GM23248 (cell line): ENCODE results near the gene PHEX. TPM values are rescaled to one million over a fixed set of nuclear protein-coding genes. Genes with fewer than 3 reads are reported as not detected.

Experiments used
- DNase-seq: peaks from one replicate; pipeline ENCODE4 v3.0.0-alpha.2; 2015
- H2AFZ ChIP-seq: fragments of 200-600 bp; sonication (generic); 2 replicates; pipeline ENCODE4 v1.6.1; 2016; ENCODE audit warnings: antibody characterized with exemption
- H3F3A ChIP-seq: fragments of 200-600 bp; sonication (generic); 2 replicates; pipeline ENCODE4 v1.6.1; 2016; ENCODE audit warnings: mild to moderate bottlenecking, antibody characterized with exemption, mixed run types; ENCODE audit not compliant: insufficient read depth
- H3K27ac ChIP-seq: fragments of 200-600 bp; sonication (generic); 2 replicates; pipeline ENCODE4 v1.5.1; 2016; ENCODE audit warnings: mild to moderate bottlenecking
- H3K27me3 ChIP-seq: fragments of 200-600 bp; sonication (generic); replicated peaks from 2 replicates; pipeline ENCODE4 v1.6.1; 2016; ENCODE audit warnings: mild to moderate bottlenecking; ENCODE audit not compliant: insufficient read depth
- H3K36me3 ChIP-seq: fragments of 200-600 bp; sonication (generic); 2 replicates; pipeline ENCODE4 v1.6.1; 2016; ENCODE audit warnings: low read depth, mild to moderate bottlenecking
- H3K4me1 ChIP-seq: fragments of 200-600 bp; sonication (generic); 2 replicates; pipeline ENCODE4 v1.6.1; 2016; ENCODE audit warnings: mild to moderate bottlenecking; ENCODE audit not compliant: insufficient read depth
- H3K4me2 ChIP-seq: fragments of 200-600 bp; sonication (generic); one replicate; pipeline ENCODE4 v1.6.1; 2016; ENCODE audit warnings: mild to moderate bottlenecking; ENCODE audit not compliant: unreplicated experiment
- H3K4me3 ChIP-seq: fragments of 200-600 bp; sonication (generic); 2 replicates; pipeline ENCODE4 v1.5.1; 2016; ENCODE audit warnings: mild to moderate bottlenecking
- H3K79me2 ChIP-seq: fragments of 200-600 bp; sonication (generic); 2 replicates; pipeline ENCODE4 v1.6.1; 2016; ENCODE audit warnings: mild to moderate bottlenecking; ENCODE audit not compliant: insufficient read depth
- H3K9ac ChIP-seq: fragments of 200-600 bp; sonication (generic); 2 replicates; pipeline ENCODE4 v1.6.1; 2016; ENCODE audit warnings: mild to moderate bottlenecking
- H3K9me2 ChIP-seq: fragments of 200-600 bp; sonication (generic); 2 replicates; pipeline ENCODE4 v1.6.1; 2016; ENCODE audit warnings: mixed run types, mild to moderate bottlenecking, moderate library complexity; ENCODE audit not compliant: insufficient read depth
- H3K9me3 ChIP-seq: fragments of 200-600 bp; sonication (generic); one replicate; pipeline ENCODE4 v1.6.1; 2017; ENCODE audit warnings: low read depth
- H4K20me1 ChIP-seq: fragments of 200-600 bp; sonication (generic); 2 replicates; pipeline ENCODE4 v1.6.0; 2016; ENCODE audit not compliant: insufficient read depth
- EZH2 ChIP-seq: fragments of 200-600 bp; sonication (generic); IDR thresholded peaks from 2 replicates; pipeline ENCODE4 v1.6.1; 2018; ENCODE audit warnings: antibody characterized with exemption, mild to moderate bottlenecking; ENCODE audit not compliant: insufficient read depth, poor library complexity, severe bottlenecking
- EZH2phosphoT487 ChIP-seq: fragments of 200-600 bp; sonication (generic); IDR thresholded peaks from 2 replicates; pipeline ENCODE4 v1.6.1; 2018; ENCODE audit warnings: antibody characterized with exemption, moderate library complexity, mild to moderate bottlenecking, low read depth; ENCODE audit not compliant: insufficient read depth
- WGBS, 2 experiments: methylation state at CpG; one replicate each; pipeline ENCODE4 v1.1.6; 2015 to 2017; ENCODE audit warnings: low lambda C conversion rate in 2 of 2, low coverage in 1 of 2; ENCODE audit errors: missing lambda C conversion rate in 2 of 2; 5-methylcytosine and 5-hydroxymethylcytosine counted together
- in situ Hi-C: fragments of 300-500 bp; cut with MboI; formaldehyde crosslinking; loops from 2 replicates; pipeline ENCODE4 v1.15.0; 2020
- polyA plus RNA-seq: library from polyadenylated mRNA; unstranded; fragments of >200 nt; fragmentation: Nextera tagmentation; extraction: Ambion mirVana; gene quantifications from 2 replicates; pipeline ENCODE4 v1.2.1, GENCODE V29; 2016
- total RNA-seq: library from RNA; depleted of rRNA; stranded (reverse); fragments of >200 nt; shearing (Covaris generic); gene quantifications from 2 replicates; pipeline ENCODE4 v1.2.3, GENCODE V29; 2014

The PHEX gene
- total and polyA plus RNA-seq, 2 experiments from 2014 or later = 0.64 to 0.65 TPM

- 94 to 100% methylated on average over 2 of the region's 2 CpGs for WGBS, 2 experiments
- Histone ChIP-seq H4K20me1 (no peaks in the 10 kb centered on the region), H3K4me3 (no peak overlapping the region), H2AFZ (no peak overlapping the region), H3K9me2 (no peaks in the 10 kb centered on the region), H3K9ac (no peak overlapping the region), H3K27ac (no peak overlapping the region), H3K9me3 (no peaks in the 10 kb centered on the region), H3F3A (no peaks in the 10 kb centered on the region), H3K4me2 (no peak overlapping the region), H3K36me3 (no peaks in the 10 kb centered on the region), H3K79me2 (no peaks in the 10 kb centered on the region), H3K4me1 (no peaks in the 10 kb centered on the region), H3K27me3 (no peaks in the 10 kb centered on the region)
- in situ Hi-C loops = no loop called here
- TF ChIP-seq EZH2 (no peak), EZH2phosphoT487 (no peak)
- no peak for DNase-seq
Observed at GRCh38 chrX:22073928-22074327, 41.8 kb downstream of the PHEX start.

- Histone ChIP-seq H3F3A (no peaks in the 10 kb centered on the region), H3K4me2 (no peak overlapping the region), H4K20me1 (no peaks in the 10 kb centered on the region), H3K36me3 (no peaks in the 10 kb centered on the region), H3K4me3 (no peak overlapping the region), H3K27ac (no peak overlapping the region), H3K9me2 (no peaks in the 10 kb centered on the region), H3K9ac (no peak overlapping the region), H3K9me3 (no peaks in the 10 kb centered on the region), H3K4me1 (no peaks in the 10 kb centered on the region), H3K27me3 (no peaks in the 10 kb centered on the region), H3K79me2 (no peaks in the 10 kb centered on the region), H2AFZ (no peak overlapping the region)
- no peak for DNase-seq
- no peak for TF ChIP-seq EZH2
- TF ChIP-seq EZH2phosphoT487 = no peak
- 73 to 74% methylated on average over 2 of the region's 2 CpGs for WGBS, 2 experiments
- in situ Hi-C loops = no loop called here
Observed at GRCh38 chrX:22078117-22078516, 46.0 kb downstream of the PHEX start.

GRCh38 chrX:22081475-22082092 is 49.5 kb downstream of the PHEX start:
- Histone ChIP-seq H3K4me3 (no peak overlapping the region), H3K27ac (no peak overlapping the region), H3K4me2 (no peak overlapping the region), H3K9ac (no peak overlapping the region), H3K36me3 (no peaks in the 10 kb centered on the region), H2AFZ (no peak overlapping the region), H3K79me2 (no peaks in the 10 kb centered on the region), H3K9me2 (no peaks in the 10 kb centered on the region), H3K27me3 (no peaks in the 10 kb centered on the region), H4K20me1 (no peaks in the 10 kb centered on the region), H3K4me1 (no peaks in the 10 kb centered on the region), H3K9me3 (no peaks in the 10 kb centered on the region), H3F3A (no peaks in the 10 kb centered on the region)
- TF ChIP-seq EZH2 (no peak), EZH2phosphoT487 (no peak)
- in situ Hi-C loops = no loop called here
- 53 to 58% methylated on average over 7 of the region's 7 CpGs for WGBS, 2 experiments
- peak; percentile 67 for DNase-seq

- Histone ChIP-seq H3K27me3 (no peaks in the 10 kb centered on the region), H3K79me2 (no peaks in the 10 kb centered on the region), H3K4me2 (no peak overlapping the region), H3K4me1 (peaks cover 4% of the 10 kb centered on the region; the same call in 1 of the 2 replicates), H3K9me2 (no peaks in the 10 kb centered on the region), H3K4me3 (no peak overlapping the region), H3F3A (no peaks in the 10 kb centered on the region), H3K36me3 (no peaks in the 10 kb centered on the region), H3K9ac (no peak overlapping the region), H2AFZ (no peak overlapping the region), H3K27ac (no peak overlapping the region), H4K20me1 (no peaks in the 10 kb centered on the region), H3K9me3 (no peaks in the 10 kb centered on the region)
- WGBS, 2 experiments = 77 to 93% methylated on average over 3 to 4 of the region's 4 CpGs
- TF ChIP-seq EZH2phosphoT487 (no peak), EZH2 (no peak)
- DNase-seq = no peak
- in situ Hi-C loops = no loop called here
Observed at GRCh38 chrX:22086003-22086402, 53.9 kb downstream of the PHEX start.
